ENCODE data around the gene GPRC5A.

GRCh38 chr12:12934556-12934955 lies 43.2 kb downstream of the GPRC5A start:
- TF ChIP-seq CTCF (conservative IDR thresholded peaks at IDR 0.05; ENCODE audit: low read depth, low read length) (no peak), EZH2 (IDR thresholded peaks at IDR 0.05; ENCODE audit: borderline replicate concordance, low read depth, low read length, poor library complexity, severe bottlenecking) (no peak)

Measured in A673 (cell line).